Measurements from ENCODE around the gene FSTL4.

DNA sequence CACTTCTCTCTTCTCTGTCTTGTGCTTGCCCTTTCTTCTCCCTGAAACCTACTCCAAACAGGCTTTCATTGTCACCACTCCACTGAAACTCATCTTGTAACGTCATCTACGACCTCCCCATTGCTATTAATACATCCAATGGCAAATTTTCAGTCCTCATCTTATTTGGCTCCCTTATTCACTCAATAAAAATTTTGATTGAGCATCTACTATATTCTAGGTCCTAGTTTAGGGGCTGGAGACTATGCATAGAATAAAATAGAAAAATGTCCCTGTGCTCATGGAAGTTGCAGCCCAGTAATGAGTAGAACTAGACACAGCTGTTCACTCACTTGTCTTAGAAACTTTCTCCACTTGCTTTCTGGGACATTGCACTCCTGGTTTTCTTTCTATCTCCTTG, 24.9 kb upstream of the FSTL4 start:
- TF ChIP-seq, protein P1, sequence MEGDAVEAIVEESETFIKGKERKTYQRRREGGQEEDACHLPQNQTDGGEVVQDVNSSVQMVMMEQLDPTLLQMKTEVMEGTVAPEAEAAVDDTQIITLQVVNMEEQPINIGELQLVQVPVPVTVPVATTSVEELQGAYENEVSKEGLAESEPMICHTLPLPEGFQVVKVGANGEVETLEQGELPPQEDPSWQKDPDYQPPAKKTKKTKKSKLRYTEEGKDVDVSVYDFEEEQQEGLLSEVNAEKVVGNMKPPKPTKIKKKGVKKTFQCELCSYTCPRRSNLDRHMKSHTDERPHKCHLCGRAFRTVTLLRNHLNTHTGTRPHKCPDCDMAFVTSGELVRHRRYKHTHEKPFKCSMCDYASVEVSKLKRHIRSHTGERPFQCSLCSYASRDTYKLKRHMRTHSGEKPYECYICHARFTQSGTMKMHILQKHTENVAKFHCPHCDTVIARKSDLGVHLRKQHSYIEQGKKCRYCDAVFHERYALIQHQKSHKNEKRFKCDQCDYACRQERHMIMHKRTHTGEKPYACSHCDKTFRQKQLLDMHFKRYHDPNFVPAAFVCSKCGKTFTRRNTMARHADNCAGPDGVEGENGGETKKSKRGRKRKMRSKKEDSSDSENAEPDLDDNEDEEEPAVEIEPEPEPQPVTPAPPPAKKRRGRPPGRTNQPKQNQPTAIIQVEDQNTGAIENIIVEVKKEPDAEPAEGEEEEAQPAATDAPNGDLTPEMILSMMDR (IDR thresholded peaks at IDR 0.05): no peak
- TF ChIP-seq POLR2A (IDR thresholded peaks at IDR 0.05): no peak

Measured in Peyer's patch (tissue), 4 donors.